Stimulated activated CD8-positive, alpha-beta memory T cell treated with anti-CD3 and anti-CD28 coated beads, Interleukin-4, amount 100 ng/mL, for 24 hours (primary cell): Measurements from ENCODE around the gene KCNA10.
A peak's percentile ranks its signal among the peaks of the same experiment; 100 is the strongest.
"Not testable (repeated sequence)": the region's sequence is repeated elsewhere in the genome, so short reads cannot be mapped to it uniquely, and the experiment has no call there.

Experiments used
- DNase-seq: peaks from one replicate; pipeline ENCODE4 v3.0.0-alpha.2; 2020; ENCODE audit warnings: low read depth

The KCNA10 gene

DNA sequence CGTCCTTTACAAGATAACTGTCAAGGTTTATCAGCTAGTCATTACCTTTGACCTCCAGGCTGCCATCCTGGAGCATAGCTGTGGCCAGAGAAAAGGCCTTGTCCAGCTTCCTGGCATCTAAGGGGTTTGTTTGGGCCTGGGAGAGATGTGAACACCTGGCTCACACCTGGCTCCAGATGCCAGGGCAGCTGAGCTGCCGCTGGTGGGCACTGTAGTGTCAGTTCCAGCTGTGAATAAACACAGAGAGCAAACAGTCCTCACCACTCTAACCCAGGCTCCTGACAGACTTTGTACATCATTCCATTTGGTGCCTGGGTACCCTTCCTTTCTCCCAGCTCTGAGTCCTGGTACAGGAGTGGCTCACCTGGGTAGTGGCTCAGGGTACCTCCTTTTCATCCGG lies 14.3 kb upstream of the KCNA10 start:
- no peak for DNase-seq

DNA sequence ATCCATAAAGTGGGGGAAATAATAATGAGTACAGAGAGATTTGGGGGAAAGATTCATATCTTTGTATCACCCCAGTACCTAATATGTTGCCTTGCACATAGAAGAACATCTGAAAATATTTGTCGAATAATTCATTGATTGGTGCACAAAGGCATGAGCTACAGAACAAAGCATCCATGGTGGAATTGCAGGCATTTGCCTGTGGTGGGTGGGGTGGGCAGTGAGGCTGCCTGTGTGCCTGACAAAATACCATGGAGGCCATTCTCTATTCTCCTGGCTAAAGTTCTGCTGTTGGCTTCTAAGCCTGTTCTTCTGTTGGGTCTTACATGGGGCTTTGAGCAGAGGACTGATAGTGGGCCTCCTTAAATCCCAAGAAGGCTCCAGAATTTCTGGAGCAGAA lies 10.0 kb upstream of the KCNA10 start:
- no peak for DNase-seq

DNA sequence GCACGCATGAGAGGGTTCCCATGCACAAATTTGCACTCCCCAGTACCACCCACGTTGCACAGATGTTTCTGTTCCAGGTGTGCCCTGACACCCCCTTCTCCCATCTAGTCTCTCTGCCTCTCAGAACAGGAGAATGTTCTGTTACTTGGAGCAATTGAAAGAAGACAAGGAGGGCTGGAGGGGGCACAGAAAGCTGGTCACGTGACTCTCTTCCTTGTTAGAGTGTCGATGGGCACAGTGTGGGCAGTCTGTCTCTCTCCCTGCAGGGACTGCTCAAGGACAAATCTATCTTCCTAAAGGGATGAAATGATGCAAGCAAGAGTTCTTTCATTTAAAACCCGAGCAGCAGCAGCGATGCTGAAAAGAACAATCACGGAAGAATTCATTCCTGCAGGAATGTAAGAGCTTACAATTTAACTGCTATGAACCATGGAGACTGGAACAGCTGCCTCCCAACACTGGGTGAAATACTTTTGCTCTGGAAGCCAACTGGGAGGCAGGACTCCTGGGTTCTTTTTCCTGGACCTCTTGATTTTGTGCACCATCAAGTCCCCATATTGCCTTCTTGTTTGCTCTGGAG lies 7.3 kb upstream of the KCNA10 start:
- no peak for DNase-seq

DNA sequence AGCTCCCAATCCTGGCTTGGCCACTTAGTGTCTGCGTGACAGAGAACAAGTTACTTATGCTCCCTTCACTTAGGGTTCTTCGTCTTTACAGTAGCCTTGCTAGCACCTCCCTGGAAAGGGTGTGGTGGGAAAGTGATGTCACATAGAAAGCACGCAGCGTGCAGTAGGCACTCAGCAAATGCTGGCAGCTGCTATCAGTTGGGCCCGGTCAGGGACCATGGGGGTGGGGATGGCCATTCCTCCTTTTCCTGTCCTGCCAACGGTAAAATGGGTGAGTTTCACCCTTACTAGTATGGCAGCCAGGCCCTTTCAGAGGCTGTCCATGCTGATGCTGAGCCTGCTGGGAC lies 6.2 kb upstream of the KCNA10 start:
- no peak for DNase-seq

DNA sequence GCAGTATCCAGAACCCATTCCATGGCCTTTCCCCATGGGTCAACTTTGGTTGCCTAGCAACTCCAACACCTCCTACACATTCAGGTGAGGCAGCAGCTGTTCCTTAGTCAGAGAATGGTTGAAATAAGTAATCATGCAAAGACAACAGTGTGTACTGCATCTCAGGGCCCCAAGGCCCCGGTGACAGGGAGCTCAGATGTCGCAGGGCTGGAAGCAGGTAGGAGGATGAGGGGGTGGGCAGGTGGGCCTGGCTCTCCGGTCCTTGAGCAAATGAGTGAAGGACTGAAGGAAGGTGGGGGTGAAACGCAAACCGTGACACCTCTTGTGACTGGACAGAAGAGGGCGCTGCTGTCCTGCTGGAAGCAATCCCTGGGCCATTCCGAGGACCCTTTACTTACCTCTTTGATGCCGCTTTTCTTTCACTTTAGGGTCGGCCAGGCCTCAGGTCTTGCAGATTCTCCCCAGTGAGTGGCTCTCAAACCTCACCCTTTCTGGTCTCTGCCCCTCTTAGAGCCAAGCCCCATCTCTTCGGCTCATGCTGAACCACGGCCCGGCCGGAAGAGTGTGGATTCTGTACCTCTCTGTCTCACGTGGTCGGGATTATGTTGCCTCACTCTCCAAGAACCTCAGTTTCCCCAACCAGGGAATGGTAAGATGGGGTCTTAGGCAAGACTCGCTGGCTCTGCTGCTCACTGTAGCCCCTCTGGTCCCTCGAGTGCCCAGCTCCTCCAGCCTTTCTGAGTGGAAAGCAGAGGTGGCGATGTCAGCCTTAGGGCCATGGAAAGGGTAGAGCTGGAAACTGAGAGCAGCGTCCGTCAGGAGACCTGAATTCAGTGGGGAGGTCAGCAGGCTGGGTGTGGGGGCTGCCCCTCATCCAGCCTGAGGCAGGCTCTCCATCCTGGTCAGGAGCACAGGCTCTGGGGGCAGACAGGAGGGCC lies 5.6 kb upstream of the KCNA10 start:
- DNase-seq: peak; percentile 13

DNA sequence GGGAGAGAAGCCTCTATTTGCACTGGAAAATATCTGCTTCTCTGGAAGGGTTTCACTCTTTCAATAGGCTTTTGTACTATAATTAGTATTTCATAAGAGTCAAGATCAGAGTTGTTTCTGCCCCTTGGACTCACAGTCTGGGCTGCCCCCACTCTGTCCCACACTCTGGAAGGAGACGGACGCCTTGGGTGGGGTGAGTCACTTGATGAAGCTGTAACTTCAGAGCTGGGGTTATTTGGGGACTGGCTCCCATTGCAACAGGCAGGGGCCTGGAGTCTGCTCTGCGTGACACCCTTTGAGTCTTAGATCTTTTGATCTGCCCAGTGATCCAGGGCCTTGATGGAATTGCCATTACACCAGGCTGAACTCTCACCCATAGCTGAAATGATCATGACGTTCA lies 4.0 kb upstream of the KCNA10 start:
- DNase-seq: no peak

DNA sequence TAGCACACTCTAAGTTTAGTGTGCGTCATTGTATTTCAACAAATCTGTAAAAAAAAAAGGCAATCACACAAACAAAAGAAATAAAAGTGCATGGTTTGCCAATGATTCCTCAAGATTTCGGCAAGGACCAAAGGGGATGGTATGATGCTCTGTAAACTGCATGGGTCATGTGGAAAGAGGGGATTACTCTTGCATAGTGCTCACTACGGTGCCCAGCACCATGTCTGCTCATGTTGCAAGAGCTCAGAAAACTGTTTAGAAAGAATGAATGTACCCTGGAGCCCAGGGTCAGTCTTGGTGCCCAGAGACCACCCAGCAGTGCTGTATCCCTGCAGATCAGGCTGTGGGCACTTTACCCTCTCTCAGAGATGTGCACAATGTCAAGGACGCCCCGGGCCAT lies 3.6 kb upstream of the KCNA10 start:
- no peak for DNase-seq

DNA sequence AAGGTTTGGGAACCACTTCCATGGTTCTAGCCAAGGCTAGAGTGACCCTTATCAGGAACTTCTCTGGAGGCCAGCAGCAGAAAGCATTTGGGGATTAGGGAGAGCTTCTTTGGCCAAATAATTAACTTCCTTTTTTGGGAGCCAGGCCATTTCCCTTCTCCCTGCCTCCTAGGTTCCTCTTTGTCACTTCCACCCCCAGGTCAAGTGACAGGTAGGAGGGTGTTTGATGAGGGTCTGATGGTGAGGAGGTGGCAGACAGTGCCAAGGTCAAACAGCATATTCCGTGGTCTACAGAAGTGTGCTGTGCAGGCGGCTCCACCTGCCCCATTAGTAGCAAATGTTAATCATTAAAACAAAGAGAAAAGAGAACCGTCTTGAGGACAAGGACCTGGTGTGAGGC lies 1.9 kb upstream of the KCNA10 start:
- DNase-seq: no peak

DNA sequence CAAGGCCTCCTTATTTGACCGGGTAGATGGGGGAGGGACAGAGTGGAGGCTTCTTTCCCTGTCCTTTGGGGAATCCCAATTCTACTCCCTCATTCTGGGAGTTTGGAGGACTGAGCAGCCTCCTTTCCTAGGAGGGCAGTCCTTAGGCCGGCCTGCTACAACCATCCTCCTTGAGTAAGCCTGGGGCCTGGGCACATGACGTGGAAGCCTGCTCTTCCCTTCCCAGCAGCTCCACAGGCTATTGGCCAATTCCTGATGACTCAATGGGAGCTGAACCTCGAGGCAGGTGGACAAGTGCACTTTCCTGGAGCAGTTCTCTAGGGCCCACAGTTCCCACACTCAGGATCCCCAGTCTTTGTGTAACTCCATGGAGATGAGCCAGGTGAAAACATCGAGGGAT lies 3.1 kb downstream of the KCNA10 start:
- no peak for DNase-seq

DNA sequence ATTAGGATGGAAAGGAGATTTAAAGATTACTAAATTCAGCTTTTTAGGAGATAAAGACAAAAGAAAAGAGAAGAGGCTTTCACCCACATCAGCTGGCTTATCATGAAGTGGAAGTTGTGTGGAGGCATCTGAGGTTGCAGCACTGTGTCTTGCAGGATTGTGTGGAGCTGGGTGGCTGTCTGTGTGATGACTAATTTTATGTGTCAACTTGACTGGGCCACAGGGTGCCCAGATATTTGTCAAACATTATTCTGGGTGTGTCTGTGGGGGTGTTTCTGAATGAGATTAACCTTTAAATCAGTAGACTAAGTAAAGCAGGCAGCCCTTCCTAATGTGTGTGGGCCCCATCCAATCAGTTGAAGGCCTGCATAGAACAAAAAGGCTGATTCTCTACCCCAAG lies 3.9 kb downstream of the KCNA10 start:
- DNase-seq: no peak

DNA sequence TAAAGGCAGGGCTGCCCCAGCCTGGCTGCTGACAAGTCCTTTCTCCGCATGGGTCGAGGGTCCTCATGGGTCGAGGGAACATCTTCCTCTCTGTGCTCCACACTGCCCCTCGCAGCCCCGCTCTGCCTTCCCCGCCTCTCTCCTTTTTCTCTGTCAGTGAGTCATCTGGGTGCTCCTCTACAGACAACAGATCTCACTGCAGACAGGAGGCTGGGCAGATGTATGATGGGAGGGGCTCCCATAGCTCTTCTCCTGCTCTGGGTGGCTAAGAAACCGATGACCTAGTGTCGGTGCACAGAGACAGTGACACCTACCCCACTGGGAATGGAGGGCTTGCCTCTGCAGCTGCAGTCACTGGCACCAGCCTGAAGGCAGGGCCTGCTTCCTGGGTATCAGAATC lies 5.5 kb downstream of the KCNA10 start:
- no peak for DNase-seq

DNA sequence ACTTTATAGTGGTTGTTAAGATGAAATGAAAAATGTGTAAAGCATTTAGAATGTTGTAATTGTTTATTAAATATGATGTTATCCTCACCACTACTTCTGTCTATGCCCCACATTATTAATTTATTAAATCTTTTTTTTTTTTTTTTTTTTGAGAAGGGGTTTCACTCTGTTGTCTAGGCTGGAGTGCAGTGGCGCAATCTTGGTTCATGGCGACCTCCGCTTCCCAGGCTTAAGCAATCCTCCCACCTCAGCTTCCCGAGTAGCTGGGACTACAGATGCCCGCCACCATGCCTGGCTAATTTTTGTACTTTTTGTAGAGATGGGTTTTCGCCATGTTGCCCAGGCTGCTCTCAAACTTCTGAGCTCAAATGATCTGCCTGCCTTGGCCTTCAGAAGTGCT lies 7.5 kb downstream of the KCNA10 start:
- no peak for DNase-seq

DNA sequence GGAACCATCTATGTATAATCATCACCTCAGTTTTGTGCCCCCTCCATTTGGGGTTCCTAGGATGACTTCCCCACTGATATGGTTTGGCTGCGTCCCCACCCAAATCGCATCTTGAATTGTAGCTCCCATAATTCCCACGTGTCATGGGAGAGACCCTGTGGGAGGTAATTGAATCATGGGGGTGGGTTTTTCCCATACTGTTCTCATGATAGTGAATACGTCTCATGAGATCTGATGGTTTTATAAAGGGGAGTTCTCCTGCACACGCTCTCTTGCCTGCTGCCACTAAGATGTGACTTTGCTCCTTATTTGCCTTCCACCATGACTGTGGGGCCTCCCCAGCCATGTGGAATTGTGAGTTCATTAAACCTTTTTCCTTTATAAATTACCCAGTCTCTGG lies 8.1 kb downstream of the KCNA10 start:
- not testable (repeated sequence) for DNase-seq

DNA sequence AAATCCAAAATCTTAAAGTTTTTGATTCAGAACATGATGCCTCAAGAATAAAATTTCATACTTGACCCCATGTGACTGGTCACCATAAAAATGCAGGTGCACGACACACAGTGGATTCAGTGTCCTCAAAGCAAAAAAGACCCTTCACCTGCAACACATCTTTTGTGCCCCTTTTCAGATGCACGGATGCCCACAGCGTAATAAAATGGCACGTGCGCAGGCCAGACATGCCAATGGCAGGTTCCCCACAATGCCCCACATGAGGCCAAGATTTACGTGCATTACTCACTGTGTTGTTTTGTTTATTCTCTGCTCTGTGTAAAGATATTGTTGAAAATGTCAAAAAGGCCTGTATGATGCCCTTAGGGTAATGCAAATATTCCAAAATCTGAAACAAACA lies 9.3 kb downstream of the KCNA10 start:
- no peak for DNase-seq

DNA sequence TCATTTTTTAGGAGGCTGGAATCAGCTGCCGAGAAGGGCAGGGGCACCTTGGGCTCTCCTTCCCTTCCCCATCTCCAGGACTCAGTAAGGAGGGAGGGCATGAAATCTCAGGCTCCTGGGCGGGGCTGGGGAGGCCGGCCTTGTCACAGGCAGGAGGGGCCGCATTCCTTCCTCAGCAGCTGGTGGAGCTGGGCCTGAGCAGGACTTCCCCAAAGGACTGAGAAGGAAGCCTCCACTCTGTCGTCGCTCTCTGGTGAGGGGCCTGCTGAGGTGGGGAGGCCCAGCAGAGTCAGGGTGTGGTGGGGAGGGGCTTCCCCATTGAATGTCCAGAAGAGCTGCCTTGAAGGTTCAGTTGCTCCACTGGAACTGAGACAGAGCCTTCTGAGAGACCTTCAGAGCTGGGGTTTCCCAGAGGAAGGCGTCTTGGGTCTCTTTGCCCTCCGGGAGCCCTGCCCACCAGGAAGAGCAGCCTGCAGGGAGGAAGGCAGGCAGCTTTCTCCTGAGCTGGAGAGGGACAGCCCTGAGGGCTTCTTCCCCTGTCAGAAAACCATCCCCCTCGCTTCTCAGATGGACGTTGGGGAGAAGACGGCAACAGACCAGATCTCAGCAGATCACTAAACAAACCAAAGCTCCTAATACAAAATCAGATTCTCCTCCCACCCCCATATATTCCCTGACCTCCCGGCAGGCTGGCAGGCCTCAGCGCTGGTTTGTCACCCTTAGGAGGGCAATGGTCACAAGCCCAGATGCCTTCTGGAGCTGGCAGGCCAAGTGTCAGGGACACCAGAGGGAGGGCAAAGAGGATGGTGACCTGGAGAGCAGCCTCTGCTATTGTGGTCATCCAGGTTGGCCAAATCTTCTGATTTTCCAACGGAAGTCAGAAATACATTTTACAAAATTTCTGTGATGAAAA lies 10.7 kb downstream of the KCNA10 start:
- no peak for DNase-seq

DNA sequence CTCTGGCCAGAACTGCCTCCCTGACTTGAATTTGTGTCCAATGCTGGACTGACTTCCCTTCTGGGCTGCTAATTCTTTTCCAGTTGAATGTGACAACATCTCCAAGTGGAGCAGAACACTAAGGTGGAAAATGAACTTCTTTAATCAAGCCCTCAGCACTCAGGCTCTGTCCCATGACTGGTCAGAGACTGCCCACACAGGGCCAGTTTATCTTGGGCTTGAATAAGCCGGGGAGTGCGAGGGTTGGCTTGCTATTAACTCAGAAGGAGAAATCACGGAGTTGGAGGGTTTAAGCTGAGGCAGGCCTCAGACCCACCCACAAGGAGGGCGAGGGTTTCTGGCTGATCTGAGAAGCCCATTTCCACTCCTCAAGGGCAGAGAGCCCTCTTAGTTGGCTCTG lies 12.4 kb downstream of the KCNA10 start:
- no peak for DNase-seq

DNA sequence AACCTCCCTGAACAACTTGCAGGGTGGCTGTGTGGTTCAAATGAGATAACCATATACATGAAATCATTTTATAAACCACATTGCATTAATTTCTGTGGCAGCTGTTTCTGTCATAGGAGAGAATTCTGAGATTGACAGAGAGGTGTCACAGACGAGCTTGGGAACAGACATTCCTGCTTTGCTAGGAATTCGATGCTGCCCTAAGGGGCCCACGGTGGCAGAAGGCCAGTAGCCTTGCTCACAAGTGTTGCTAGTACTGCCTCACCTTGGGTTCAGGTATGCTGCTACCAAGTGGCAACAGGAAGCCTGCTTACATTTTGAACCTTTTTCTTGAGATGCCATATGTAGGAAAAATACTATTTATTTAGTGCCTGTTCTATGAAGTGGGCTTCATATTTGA lies 13.4 kb downstream of the KCNA10 start:
- DNase-seq: no peak

DNA sequence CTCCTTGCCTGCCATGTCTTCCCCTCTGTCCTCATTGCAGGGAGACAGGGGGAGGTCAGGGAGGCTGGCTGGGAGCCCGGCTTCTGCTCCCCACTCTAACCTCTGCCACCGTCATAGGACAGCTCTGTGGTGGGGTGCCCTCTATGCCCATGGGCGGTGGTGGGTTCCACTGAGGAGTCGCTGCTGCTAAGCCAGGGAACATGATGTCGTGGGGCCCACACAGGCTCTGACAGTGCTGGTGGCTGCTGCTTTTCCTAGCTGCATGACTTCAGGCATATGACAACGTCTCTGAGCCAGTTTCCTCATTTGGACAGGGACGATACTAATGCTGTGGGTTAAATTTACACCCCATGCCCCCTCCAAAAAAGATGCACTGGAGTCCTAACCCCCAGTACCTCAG lies 14.7 kb downstream of the KCNA10 start:
- no peak for DNase-seq

DNA sequence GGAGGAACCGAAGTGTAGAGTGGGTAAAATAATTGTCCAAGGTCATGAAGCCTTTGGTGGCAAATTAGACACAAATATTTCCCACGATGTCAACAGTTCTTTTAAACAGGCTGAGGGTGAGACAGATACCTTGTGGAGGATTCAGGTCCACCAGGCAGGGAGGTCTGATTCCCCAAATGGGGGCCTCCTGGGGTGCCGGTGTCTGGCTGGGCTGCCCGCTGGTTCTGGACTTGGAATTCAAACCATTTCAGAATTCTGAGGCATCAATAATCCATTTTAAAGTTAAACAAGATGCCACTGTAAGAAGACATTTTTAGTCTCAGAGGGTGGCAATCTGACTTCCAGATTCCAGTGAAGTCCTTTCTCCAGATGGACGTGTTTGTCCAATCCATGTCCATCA lies 15.5 kb downstream of the KCNA10 start:
- no peak for DNase-seq

DNA sequence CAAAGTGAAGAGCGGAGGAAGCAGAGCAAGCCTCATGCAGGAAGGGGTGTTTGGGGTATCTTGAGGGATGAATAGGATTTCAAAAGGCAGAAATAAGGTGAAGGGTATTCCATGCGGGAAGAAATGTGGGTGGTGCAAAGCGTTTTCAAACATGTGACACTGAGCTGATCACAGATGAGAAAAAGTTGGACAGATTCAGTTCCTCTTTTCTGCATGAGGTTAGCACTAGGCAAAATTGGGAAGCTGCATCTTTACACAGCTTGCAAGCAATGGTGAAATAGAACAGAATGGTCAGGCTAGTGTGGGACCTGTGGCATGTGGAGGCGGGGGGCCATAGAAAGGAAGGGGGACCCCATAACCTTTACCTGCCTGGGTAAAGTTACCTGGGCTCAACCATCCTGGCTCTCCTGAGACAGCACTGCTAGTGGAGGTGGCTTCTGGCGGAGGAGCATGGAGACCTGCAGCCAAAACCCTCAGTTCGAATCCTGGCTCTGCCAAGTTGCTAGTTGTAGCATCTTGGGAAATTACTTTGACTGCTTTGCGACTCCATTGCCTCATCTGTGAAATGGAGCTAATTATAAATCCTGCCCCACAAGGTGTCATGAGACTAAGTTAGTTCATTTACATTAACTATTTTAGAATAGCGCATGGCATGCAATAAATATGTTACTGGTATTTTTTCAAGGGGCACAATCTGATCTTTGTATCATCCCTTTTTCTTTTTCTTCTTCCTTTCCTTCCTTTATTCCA lies 16.4 kb downstream of the KCNA10 start:
- DNase-seq: no peak

DNA sequence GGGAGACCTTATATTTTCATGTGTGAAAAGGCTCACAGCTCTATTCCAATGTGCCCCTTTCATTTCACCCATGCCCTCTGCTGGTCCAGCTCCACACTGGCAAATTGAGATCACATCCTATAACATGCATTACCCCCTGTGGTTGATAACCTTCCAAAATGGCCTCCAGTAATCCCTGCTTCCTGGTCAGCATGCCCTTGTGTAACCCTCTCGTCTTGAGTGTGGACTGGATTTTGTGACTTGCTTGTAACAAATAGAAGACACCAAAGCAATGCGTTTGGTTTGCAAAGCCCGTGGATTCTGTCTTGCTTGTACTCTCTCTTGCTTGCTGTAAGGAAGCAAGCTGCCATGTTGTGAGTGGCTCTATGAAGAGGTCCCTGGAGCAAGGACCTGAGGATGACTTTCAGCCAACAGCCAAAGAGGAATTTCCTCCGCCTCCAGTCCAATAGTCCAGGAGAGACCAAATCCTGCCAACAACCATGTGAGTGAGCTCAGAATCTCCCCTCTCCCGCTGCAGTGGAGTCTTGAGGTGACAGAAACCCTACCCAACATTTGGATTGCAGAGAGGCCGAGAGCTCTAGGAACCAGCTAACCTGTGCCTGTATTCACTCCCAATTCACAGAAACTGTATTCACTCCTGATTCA lies 17.4 kb downstream of the KCNA10 start:
- DNase-seq: no peak

DNA sequence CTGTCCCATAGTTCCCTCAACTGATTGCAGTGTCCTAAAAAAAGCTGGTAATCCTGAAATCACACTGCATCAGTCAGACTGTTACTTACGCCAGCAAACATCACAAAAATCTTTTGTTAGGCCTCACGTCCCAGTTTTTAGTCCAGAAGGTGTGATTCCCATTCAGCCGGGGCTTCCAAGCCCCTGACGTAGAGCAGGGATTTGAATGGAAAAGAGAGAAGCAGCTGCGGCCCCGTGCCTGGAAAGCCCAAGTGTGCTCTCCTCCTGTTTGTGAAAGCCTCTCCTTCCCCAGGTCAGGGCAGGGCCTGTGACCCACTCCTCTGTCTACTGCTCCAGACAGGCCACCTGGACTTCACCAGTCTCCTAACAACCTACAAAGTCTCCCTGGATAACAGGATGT lies 20.7 kb downstream of the KCNA10 start:
- no peak for DNase-seq
